ENCODE data around the gene VCP. TPM values are rescaled to one million over a fixed set of nuclear protein-coding genes. Genes with fewer than 3 reads are reported as not detected.
"Not testable (repeated sequence)": the region's sequence is repeated elsewhere in the genome, so short reads cannot be mapped to it uniquely, and the experiment has no call there.

Gene VCP
- polyA plus RNA-seq, 2 donors = 60.4 to 150 TPM

DNA sequence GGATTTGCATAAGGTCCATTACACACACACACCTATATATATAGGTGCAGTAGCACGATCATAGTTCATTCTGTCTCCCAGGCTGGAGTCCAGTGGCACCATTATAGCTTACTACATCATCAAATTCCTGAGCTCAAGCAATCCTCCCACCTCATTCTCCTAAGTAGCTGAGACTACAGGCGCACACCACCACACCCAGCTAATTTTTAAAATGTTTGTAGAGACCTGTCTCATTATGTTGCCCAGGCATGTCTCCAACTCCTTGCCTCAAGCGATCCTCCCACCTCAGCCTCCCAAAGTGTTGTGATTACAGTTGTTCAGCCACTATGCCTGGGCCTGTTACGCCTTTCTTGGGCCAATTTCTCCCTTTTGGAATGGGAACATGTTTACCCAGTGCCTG lies 43.2 kb downstream of the VCP start:
- H3K4me3 ChIP-seq (ENCODE audit: low read depth in 1 of 2, low read length in 2 of 2) = no peak overlapping the region
- H3K27me3 ChIP-seq (ENCODE audit: control insufficient read depth in 1 of 2, insufficient read depth in 2 of 2, low read length in 2 of 2) = no peaks in the 10 kb centered on the region
- no peaks in the 10 kb centered on the region for H3K4me1 ChIP-seq (ENCODE audit: control insufficient read depth in 2 of 2, insufficient read depth in 2 of 2, low read length in 1 of 2)
- no peak overlapping the region for H3K27ac ChIP-seq (ENCODE audit: low read depth in 2 of 2, low read length in 1 of 2)
- WGBS, 2 donors = 45 to 67% methylated on average over 4 of the region's 4 CpGs
- no peaks in the 10 kb centered on the region for H3K9me3 ChIP-seq (ENCODE audit: control insufficient read depth in 2 of 2, insufficient read depth in 1 of 2, low read depth in 1 of 2, low read length in 1 of 2)
- no peaks in the 10 kb centered on the region for H3K36me3 ChIP-seq (ENCODE audit: control insufficient read depth in 2 of 2, insufficient read depth in 2 of 2, low read length in 1 of 2)

DNA sequence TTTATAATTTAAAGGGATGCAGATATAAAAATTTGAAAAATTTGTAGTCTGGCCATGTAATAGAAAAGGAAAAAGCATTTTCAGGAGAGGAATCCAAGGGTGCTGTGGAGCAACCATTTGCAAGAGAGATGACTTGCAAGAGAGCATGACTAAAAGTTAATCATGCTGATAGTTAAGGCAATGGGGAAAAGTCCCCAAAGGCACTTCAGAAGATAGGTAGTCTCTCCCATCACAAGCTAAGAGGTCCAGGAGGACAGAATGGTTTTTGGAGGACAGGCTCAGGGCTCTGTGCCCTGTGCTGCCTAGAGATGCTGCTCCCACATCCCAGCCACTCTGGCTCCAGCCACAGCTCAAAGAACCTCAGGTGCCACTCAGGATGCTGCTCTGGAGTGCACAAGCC lies 44.1 kb downstream of the VCP start:
- H3K36me3 ChIP-seq (ENCODE audit: control insufficient read depth in 2 of 2, insufficient read depth in 2 of 2, low read length in 1 of 2) = no peaks in the 10 kb centered on the region
- no peak overlapping the region for H3K27ac ChIP-seq (ENCODE audit: low read depth in 2 of 2, low read length in 1 of 2)
- H3K4me3 ChIP-seq (ENCODE audit: low read depth in 1 of 2, low read length in 2 of 2) = no peak overlapping the region
- H3K4me1 ChIP-seq (ENCODE audit: control insufficient read depth in 2 of 2, insufficient read depth in 2 of 2, low read length in 1 of 2) = no peaks in the 10 kb centered on the region
- no peaks in the 10 kb centered on the region for H3K9me3 ChIP-seq (ENCODE audit: control insufficient read depth in 2 of 2, insufficient read depth in 1 of 2, low read depth in 1 of 2, low read length in 1 of 2)
- H3K27me3 ChIP-seq (ENCODE audit: control insufficient read depth in 1 of 2, insufficient read depth in 2 of 2, low read length in 2 of 2) = no peaks in the 10 kb centered on the region

DNA sequence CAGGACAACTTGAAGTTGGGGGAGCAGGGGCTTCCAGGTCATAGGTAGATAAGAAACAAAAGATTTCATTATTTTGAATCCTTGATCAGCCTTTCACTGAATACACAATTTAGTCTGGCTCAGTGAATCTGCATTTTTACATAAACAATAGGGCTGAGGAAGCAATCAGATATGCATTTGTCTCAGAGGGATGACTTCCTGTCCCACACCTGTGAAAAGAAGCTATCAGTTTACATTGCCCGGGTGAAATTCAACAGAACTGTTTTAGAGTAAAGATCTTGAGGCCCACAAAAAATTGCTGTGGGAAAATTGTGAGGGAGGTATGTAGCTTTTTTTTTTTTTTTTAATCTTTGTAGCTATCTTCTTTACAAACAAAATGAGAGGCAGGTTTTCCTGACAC lies 44.6 kb downstream of the VCP start:
- H3K27me3 ChIP-seq (ENCODE audit: control insufficient read depth in 1 of 2, insufficient read depth in 2 of 2, low read length in 2 of 2) = no peaks in the 10 kb centered on the region
- WGBS, 2 donors = 30 to 55% methylated on average over 1 of the region's 1 CpG

DNA sequence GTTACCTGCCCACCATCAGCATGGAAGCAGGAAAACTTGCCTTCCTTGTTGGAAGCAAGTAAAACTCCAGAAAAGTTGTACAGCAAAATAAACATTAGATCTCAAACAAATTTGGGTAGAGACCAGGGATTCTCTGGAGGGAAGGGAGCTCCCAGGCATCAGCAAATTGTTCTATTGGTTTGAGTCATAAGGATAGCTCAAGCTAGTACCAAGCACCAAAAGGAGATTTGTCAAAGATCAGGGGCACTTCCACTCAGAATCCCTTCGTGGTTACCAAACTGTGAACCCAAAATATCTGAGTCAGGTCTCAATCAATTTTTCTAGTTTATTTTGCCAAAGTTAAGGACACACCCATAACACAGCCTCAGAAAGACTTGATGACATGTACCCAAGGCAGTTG lies 45.1 kb downstream of the VCP start:
- 61 to 63% methylated on average over 1 of the region's 1 CpG for WGBS, 2 donors
- Histone ChIP-seq H3K9me3 (ENCODE audit: control insufficient read depth in 2 of 2, insufficient read depth in 1 of 2, low read depth in 1 of 2, low read length in 1 of 2) (no peaks in the 10 kb centered on the region), H3K36me3 (ENCODE audit: control insufficient read depth in 2 of 2, insufficient read depth in 2 of 2, low read length in 1 of 2) (no peaks in the 10 kb centered on the region), H3K27me3 (ENCODE audit: control insufficient read depth in 1 of 2, insufficient read depth in 2 of 2, low read length in 2 of 2) (no peaks in the 10 kb centered on the region), H3K4me1 (ENCODE audit: control insufficient read depth in 2 of 2, insufficient read depth in 2 of 2, low read length in 1 of 2) (no peaks in the 10 kb centered on the region), H3K4me3 (ENCODE audit: low read depth in 1 of 2, low read length in 2 of 2) (no peak overlapping the region), H3K27ac (ENCODE audit: low read depth in 2 of 2, low read length in 1 of 2) (no peak overlapping the region)

More for the DNA sequence above, 44.6 kb downstream of the VCP start:
- H3K4me1 ChIP-seq (ENCODE audit: control insufficient read depth in 2 of 2, insufficient read depth in 2 of 2, low read length in 1 of 2) = no peaks in the 10 kb centered on the region
- no peaks in the 10 kb centered on the region for H3K9me3 ChIP-seq (ENCODE audit: control insufficient read depth in 2 of 2, insufficient read depth in 1 of 2, low read depth in 1 of 2, low read length in 1 of 2)
- H3K4me3 ChIP-seq (ENCODE audit: low read depth in 1 of 2, low read length in 2 of 2) = no peak overlapping the region
- no peak overlapping the region for H3K27ac ChIP-seq (ENCODE audit: low read depth in 2 of 2, low read length in 1 of 2)
- no peaks in the 10 kb centered on the region for H3K36me3 ChIP-seq (ENCODE audit: control insufficient read depth in 2 of 2, insufficient read depth in 2 of 2, low read length in 1 of 2)

DNA sequence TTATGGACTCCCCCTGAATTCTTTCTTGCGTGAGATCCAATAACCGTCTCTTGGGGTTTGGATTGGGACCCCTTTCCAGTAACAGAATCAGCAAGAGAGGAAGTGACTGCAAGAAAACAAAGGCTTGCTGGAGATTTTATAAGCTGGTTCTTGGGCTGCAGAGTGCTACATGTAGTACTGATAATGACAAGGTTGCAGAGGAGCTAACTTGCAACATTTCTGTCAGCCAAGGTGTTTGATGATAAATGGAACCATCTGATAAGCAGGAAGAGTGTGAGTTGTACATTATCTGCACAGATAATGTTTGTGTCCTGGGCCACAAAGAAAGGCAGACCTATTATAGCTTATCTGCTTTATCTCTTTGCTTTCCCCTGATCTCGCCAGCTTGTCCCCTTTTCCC lies 45.8 kb downstream of the VCP start:
- Histone ChIP-seq H3K4me1 (ENCODE audit: control insufficient read depth in 2 of 2, insufficient read depth in 2 of 2, low read length in 1 of 2) (no peaks in the 10 kb centered on the region), H3K9me3 (ENCODE audit: control insufficient read depth in 2 of 2, insufficient read depth in 1 of 2, low read depth in 1 of 2, low read length in 1 of 2) (no peaks in the 10 kb centered on the region), H3K36me3 (ENCODE audit: control insufficient read depth in 2 of 2, insufficient read depth in 2 of 2, low read length in 1 of 2) (no peaks in the 10 kb centered on the region), H3K27me3 (ENCODE audit: control insufficient read depth in 1 of 2, insufficient read depth in 2 of 2, low read length in 2 of 2) (no peaks in the 10 kb centered on the region), H3K27ac (ENCODE audit: low read depth in 2 of 2, low read length in 1 of 2) (no peak overlapping the region), H3K4me3 (ENCODE audit: low read depth in 1 of 2, low read length in 2 of 2) (no peak overlapping the region)
- WGBS, 2 donors = 84 to 86% methylated on average over 3 of the region's 3 CpGs

DNA sequence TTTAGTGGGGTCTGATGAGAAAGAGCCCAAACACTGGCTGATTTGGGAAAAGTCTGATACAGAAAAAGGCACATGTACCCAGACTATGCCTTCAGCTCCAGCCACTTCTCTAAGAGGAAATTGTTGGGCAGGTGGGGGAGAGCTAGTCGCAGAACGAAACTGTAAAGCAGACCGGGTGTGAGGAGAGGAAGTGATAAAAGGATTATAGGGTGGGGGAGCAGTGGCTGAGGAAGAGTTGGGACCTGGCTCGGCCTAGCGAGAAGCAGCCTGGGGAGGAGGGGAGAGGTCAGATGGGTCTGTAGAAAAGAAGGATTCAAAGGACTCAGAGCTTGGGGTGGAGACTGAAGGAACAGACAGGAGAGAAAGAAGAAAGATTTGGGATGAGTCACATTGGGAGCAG lies 49.0 kb downstream of the VCP start:
- not testable (repeated sequence) for H3K9me3 ChIP-seq (ENCODE audit: control insufficient read depth in 2 of 2, insufficient read depth in 1 of 2, low read depth in 1 of 2, low read length in 1 of 2); H3K36me3 ChIP-seq (ENCODE audit: control insufficient read depth in 2 of 2, insufficient read depth in 2 of 2, low read length in 1 of 2); H3K4me1 ChIP-seq (ENCODE audit: control insufficient read depth in 2 of 2, insufficient read depth in 2 of 2, low read length in 1 of 2); H3K27me3 ChIP-seq (ENCODE audit: control insufficient read depth in 1 of 2, insufficient read depth in 2 of 2, low read length in 2 of 2); H3K27ac ChIP-seq (ENCODE audit: low read depth in 2 of 2, low read length in 1 of 2); H3K4me3 ChIP-seq (ENCODE audit: low read depth in 1 of 2, low read length in 2 of 2)
- WGBS, 2 donors = 72 to 73% methylated on average over 5 of the region's 5 CpGs

DNA sequence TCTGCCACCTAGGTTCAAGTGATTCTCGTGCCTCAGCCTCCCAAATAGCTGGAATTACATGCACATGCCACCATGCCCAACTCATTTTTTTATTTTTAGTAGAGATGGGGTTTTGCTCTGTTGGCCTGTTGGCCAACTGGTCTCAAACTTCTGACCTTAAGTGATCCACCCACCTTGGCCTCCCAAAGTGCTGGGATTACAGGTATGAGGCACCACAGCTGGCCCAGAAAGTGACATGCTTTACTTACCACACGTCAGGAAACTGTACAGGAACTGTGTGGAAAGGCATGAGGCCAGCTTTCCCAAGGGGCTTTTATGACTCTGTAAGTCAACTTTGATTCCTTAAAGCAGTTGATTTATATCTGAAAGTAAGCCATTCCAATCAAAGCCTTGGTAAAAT lies 57.9 kb downstream of the VCP start:
- Histone ChIP-seq H3K27ac (ENCODE audit: low read depth in 2 of 2, low read length in 1 of 2) (no peak overlapping the region), H3K36me3 (ENCODE audit: control insufficient read depth in 2 of 2, insufficient read depth in 2 of 2, low read length in 1 of 2) (peaks cover 0 to 3% of the 10 kb centered on the region in 2 donors), H3K9me3 (ENCODE audit: control insufficient read depth in 2 of 2, insufficient read depth in 1 of 2, low read depth in 1 of 2, low read length in 1 of 2) (peaks cover 0 to 3% of the 10 kb centered on the region in 2 donors), H3K27me3 (ENCODE audit: control insufficient read depth in 1 of 2, insufficient read depth in 2 of 2, low read length in 2 of 2) (no peaks in the 10 kb centered on the region), H3K4me3 (ENCODE audit: low read depth in 1 of 2, low read length in 2 of 2) (no peak overlapping the region), H3K4me1 (ENCODE audit: control insufficient read depth in 2 of 2, insufficient read depth in 2 of 2, low read length in 1 of 2) (no peaks in the 10 kb centered on the region)
- 57 to 69% methylated on average over 2 of the region's 2 CpGs for WGBS, 2 donors

DNA sequence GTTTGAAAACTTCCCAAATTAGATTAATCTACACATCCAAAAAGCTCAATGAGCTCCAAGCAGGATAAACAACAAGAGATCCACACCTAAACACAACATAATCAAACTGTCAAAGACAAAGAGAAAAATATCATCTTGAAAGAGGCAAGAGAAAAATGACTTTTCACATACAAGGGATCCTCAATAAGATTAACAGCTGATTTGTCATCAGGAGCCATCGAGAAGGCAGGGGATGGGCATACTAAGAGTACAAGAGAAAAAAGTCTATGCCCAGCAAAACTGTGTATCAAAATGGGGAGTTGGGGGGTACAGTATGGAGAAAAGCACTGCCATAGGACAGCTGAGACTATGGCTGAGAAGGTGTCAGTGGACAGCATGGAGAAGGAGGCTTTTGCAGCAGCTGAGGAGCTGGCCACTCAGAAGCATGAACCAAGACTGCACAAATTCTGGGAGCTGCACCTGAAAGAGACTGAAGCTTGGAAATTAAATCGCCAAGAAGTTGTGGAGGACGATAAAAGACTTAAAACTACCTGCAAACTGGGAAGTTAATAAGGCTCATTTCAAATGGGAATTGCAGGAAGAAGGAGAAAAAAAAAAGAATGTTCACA lies 62.0 kb downstream of the VCP start:
- Histone ChIP-seq H3K36me3 (ENCODE audit: control insufficient read depth in 2 of 2, insufficient read depth in 2 of 2, low read length in 1 of 2) (peaks cover 0 to 3% of the 10 kb centered on the region in 2 donors), H3K27ac (ENCODE audit: low read depth in 2 of 2, low read length in 1 of 2) (no peak overlapping the region), H3K9me3 (ENCODE audit: control insufficient read depth in 2 of 2, insufficient read depth in 1 of 2, low read depth in 1 of 2, low read length in 1 of 2) (peaks cover 0 to 3% of the 10 kb centered on the region in 2 donors), H3K4me1 (ENCODE audit: control insufficient read depth in 2 of 2, insufficient read depth in 2 of 2, low read length in 1 of 2) (no peaks in the 10 kb centered on the region), H3K4me3 (ENCODE audit: low read depth in 1 of 2, low read length in 2 of 2) (no peak overlapping the region), H3K27me3 (ENCODE audit: control insufficient read depth in 1 of 2, insufficient read depth in 2 of 2, low read length in 2 of 2) (no peaks in the 10 kb centered on the region)
- WGBS, 2 donors = 89 to 96% methylated on average over 3 of the region's 3 CpGs

Other genes starting within 250 kb of the VCP start
- under 1 TPM; 0.04 to 0.07 TPM for gene PHF24, start 114.3 kb downstream of the VCP start, polyA plus RNA-seq
- gene DNAJB5, start 82.9 kb downstream of the VCP start, polyA plus RNA-seq = 1 to 10 TPM; 4.2 to 8.9 TPM
- 10 to 100 TPM; 14.7 to 24.5 TPM for gene FANCG, start 7.3 kb upstream of the VCP start, polyA plus RNA-seq
- 10 to 100 TPM; 12.3 to 12.5 TPM for gene PIGO, start 24.0 kb upstream of the VCP start, polyA plus RNA-seq
- 100 to 1,000 TPM in 1 of 2 donors, 10 to 100 TPM in 1; 32.9 to 107 TPM for gene STOML2, start 30.5 kb upstream of the VCP start, polyA plus RNA-seq
- gene ATOSB, start 43.2 kb upstream of the VCP start, polyA plus RNA-seq = 10 to 100 TPM; 19.6 to 20.9 TPM
- gene UNC13B, start 89.4 kb upstream of the VCP start, polyA plus RNA-seq = 10 to 100 TPM; 11.3 to 15.6 TPM